ENCODE measurements around the gene BAIAP2L2.
"Not testable (repeated sequence)": the region's sequence is repeated elsewhere in the genome, so short reads cannot be mapped to it uniquely, and the experiment has no call there.

The BAIAP2L2 gene

DNA sequence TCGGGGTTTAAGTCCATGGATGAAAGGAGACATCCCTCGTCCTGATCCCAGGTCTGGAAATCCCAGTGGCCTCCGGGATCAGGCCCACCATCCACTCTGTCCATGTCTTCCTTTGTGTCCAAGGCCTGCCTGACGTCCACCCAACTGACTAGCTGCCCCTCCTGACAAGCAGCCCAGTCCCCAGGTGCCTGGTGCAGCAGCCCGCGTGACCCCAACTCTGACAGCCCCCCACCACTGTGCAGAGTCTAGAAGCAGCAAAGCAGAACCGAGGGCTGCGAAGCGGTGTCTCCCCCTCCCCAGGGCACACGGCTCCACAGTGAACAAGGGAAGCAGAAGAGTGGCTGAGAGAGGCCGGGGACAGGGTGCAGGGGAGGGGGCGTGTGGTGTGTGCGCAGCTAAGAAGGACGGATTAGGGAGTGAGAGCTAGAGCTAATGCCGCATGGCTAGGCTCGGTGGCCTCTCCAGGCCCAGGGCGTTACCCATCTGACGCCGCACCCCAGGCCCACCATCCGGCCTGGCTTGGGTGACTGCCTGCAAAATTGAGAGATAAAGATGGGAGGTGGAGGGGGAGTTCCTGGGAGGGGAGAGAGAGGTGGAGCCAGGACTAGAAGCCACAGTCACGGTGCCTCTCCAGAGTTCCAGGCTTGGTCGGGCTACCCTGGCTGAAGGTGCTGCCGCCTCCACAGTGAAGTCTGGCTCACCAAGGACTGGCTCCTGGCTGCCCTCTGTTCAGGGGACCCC is 16.6 kb upstream of the BAIAP2L2 start:
- FAIRE-seq = no peak

DNA sequence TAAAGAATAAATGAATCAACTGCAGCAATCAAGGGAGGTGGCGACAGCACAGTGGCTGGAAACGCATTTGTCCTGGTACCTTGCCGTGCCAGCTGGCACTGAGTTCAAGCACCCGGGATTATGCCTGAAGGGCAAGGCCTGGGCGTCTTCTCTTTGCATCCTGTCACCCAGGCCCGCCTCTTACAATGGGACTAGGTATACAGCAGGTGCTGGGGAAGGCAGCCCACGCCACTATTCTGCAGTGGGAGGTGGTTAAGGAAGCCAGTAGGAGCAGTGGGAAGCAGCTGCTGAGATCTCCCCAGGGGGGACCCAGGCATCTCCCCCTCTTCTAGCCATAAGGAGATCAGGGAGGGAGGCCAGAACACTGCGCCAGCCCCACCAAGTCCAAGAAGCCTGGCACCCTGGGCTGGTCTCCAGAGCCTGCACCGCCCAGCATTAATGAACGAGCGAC is 15.3 kb upstream of the BAIAP2L2 start:
- no peak for FAIRE-seq

DNA sequence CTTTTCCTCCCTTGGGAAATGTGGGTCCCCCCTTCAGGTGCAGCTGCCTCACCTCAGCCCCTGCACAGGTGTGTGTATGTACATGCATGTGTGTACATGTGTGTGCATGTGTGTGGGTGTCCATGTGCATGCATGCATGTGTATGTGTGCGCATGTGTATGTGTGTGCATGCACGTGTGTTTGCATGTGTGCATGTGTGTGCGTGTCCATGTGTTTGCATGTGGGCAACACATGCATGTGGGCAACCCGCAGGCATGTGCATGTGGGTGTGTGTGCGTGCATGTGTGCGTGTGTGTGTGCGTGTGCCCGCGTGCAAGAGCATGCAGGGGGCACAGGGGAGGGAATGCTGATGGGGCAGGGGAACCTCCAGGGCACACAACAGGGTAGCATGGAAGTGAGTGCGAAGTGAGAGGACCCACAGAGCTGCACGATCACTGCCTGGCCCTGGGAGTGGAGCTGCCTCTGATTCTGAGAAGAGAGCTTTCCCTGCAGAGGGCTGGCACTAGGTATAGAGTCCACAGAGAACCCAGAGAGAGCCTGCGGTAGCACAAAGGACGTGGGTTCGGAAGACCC is 14.6 kb upstream of the BAIAP2L2 start:
- no peak for FAIRE-seq

DNA sequence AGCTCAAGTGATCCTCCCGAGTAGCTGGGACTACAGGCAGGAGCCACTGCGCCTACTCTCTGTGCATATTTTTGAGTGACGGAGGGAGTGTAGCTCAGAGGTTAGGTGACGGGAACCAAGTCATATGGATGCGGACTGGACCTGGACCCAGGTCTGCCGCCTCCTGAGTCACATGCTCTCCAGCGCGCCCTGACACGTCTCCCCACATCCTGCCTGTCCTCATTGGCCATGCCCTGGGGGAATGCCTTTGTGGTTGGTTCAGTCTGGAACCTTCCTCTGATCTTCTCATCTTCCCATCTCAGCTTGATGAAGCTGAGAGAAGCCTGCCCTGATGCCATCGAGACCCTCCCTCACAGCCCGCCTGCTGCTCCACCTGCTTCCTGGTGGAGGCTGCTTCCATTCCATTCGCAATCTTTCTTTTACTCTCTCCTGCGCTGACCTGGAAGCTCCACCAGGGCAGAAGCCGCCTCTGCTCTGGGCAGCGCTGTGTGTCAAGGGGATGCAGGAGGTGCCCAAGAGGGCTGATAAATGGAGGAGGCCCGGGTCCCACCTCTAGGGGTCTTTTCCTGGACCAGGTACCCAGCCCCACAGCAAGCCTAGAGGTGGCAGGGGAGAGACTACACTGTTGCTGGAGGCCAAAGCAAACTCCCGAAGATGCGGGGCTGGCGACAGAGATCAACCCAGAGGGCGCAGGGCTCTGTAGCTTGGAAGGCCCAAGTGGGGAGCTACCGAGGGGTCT is 13.9 kb upstream of the BAIAP2L2 start:
- no peak for FAIRE-seq

DNA sequence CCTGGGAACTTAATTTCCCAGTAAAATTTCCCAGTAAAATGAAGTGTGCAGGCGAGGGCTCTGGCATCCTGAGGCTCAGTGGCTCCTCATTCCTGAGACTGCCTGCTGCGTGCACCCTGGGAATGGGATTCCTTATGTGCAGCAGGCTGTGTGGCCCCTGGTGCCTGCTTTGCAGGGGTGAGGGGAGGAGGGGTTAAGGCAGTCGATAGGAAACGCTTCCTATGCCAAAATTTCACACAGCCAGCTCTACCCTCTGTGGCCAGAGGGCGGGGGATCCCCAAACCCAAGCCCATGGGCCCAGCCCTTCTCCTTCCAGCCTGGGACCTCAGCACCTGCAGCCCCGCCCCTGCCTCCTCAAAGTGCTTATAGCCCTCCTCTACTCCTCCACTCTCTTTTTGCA is 12.1 kb upstream of the BAIAP2L2 start:
- no peak for FAIRE-seq

DNA sequence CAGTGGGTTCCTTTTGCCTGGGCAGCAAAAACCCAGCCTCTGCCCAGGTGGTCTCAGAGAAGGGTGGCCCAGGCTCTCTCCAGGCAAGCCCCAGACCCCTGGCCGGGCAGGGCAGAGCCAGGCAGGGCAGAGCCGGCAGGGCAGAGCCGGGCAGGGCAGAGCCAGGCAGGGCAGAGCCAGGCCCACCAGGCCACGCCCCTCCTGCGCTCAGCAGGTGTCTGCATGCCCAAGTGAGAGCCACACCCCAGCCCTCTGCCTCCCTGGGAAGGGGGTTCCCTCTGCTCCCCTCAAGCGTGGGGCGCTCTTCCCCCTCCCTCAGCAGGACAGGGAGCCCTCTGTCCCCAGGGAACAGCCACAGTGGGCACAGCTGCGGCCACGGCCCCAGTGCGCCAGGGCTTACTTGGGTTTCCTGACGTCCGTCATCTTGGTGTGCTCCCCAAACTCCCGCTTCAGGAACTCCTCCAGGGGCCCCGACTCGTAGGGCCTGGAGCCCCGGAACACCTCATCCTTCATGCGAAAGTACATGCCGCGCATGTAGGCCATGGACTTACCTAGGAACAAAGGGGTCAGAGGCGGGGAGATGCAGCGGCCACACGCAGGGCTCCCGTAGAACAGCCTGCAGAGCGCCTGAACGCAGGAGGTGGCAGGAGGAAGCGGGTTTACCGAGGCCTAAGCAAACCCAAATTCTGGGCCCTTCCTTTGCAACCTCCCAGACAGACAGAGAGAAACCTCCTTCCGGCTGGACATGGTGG is 10.1 kb upstream of the BAIAP2L2 start:
- FAIRE-seq = no peak

DNA sequence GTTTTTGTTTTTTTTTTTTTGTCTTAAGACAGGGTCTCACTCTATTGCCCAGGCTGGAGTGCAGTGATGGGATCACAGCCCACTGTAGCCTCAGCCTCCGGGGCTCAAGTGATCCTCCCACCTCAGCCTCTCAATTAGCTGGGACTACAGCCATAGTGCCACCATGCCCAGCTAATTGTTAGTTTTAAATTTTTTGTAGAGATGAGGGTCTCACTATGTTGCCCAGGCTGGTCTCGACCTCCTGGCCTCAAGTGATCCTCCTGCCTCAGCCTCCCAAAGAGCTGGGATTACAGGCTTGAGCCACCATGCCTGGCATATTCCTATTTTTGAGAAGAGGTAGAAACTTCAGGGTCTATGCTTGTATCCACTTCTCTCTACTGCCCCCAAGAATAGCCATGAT is 8.3 kb upstream of the BAIAP2L2 start:
- not testable (repeated sequence) for FAIRE-seq

DNA sequence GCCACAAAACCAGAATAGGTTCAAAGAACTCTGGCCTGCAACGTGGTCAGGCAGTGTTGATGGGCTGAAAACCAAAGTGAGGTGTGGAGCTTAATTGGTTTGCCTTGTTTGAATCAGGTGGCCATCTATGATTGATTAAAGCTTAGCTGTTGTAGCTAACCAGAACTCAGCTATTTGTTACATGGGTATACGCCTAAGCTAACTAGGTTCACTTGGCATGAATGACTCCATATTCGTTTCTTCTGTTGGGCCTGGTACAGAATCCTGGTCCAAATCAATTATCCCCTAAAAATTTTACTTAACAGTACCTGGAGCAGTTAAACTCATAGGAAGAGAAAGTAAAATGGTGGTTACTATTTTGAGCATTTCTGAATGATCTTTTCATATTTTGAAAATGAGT is 7.7 kb upstream of the BAIAP2L2 start:
- no peak for FAIRE-seq

DNA sequence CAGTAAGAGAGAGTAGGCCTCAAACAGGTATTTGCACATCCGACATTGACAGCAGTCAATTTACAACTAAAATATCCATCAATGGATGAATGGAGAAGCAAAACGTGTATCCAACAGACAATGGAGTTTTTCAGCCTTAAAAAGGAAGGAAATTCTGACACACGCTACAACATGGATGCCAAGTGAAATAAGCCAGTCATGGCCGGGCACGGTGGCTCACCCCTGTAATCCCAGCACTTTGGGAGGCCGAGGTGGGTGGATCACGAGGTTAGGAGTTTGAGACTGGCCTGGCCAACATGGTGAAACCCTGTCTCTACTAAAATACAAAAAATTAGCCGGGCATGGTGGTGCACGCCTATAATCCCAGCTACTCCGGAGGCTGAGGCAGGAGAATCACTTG is 7.1 kb upstream of the BAIAP2L2 start:
- not testable (repeated sequence) for FAIRE-seq

DNA sequence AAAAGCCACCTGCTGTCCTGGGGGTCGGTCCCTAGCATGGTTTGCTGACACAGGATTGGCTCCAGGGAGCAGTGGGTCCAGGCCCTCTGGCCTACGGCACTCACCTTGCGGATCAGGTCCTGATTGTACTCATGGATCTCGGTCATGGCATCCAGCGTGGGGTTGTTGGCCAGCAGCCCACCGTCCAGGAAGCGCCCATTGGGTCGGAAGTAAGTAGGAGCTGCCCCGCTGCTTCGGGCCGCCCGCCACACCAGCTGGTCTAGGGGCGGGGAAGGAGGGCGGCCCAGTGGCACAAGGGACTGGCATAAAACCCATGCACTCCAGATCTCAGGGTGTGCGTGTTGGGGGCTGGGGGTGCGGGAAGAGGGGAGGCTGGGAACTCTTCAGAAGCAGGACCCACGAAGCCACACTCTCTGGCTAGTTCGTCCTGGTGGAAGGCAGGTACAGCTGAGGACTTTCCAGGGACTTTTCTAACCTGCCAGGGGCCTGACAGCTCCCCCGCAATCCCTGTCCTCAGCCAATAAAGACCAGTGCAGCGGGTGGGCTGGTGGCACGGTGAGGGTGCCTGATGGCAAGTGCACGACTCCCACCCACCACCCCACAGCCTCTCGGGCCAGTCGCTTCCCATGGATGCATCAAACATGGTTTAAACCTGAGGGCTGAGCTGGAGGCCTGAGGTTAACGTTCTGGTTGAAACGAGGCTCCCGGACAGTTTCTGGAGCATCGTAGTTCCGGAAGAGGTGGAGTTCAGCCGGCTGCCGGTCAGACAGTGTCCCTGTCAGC is 5.1 kb upstream of the BAIAP2L2 start:
- FAIRE-seq = no peak

DNA sequence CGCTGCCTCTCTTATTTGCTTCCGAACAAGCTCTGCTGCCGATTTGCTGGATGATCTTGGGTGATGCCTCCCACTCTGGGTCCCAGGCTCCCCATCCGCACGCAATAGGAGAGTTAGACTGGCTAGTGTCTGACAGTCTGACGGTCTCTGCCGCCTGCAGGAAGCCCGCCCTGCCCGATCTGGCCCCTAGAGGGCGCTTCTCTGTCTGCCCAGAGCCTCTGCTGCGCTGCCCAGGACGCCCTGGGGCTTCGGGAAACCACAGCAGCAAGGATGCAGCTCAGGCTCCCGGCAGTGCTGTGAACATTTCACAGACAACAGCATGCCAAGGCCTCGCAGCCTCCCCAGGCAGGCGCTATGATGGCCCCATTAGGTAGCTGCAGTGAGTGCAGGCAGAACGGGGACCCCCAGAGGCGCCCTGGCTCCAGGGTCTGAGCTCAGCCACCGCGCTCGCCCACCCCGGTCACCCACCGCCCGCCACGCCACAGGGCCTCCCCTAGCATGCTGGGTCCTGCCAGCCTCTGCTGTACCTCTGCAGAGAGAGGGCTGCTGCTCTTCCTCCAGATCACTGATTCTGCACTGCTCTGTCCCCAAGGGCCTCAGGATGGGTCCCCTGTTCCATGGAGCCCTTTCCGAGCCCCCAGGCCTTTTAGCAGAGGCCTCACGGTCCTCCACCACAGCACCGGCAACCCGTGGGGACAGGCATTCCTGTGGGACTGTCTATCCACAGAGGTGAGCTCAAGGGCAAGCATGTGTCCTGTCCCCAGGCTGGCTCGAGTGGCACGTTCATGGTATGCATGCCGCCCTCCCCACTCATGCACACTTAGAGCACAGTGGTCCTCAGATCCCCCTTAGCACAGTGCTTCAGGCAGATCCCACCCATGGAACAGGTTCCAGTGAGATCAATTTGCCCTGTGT is 4.3 kb upstream of the BAIAP2L2 start:
- FAIRE-seq = no peak

DNA sequence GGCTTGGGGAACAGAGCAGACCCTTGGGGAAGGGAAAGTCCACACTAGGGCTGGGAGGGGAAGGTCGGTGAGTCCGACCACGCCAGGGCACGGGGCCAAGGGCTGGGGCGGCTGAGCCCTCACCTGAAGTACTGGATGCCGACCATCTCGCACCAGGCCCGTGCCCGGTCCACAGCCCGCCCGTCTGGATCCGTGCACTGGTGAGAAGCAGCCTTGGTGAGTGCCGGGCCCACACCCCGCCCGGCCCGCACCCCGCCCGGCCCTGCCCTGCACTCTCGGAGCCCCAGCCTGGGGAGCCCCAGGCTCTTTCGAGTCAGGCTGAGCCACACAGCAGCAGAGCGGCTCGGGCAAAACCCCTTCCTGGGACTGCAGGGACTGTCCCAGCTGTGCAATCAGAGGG is 1.9 kb upstream of the BAIAP2L2 start:
- FAIRE-seq = no peak

DNA sequence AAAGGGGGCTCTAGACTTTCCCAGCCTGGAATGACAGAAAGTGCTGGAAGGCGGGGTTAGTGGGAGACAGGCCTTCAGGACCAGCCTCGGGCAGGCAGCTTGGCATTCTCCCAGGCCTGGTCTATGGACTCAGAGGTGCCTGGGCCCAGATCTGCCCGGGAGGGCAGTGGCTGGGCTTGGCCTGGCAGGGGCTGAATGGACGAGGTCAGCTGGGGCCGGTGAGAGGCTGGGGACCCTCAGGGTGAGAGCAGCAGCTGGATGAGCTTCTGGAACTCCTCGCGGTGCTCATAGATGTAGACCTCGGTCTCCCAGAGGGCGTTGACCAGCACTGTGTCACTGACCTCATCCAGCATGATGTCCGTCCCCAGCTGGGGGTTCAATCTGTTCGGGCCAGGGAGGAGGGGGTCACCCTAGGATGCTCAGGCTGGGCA is 1.5 kb upstream of the BAIAP2L2 start:
- FAIRE-seq = no peak

DNA sequence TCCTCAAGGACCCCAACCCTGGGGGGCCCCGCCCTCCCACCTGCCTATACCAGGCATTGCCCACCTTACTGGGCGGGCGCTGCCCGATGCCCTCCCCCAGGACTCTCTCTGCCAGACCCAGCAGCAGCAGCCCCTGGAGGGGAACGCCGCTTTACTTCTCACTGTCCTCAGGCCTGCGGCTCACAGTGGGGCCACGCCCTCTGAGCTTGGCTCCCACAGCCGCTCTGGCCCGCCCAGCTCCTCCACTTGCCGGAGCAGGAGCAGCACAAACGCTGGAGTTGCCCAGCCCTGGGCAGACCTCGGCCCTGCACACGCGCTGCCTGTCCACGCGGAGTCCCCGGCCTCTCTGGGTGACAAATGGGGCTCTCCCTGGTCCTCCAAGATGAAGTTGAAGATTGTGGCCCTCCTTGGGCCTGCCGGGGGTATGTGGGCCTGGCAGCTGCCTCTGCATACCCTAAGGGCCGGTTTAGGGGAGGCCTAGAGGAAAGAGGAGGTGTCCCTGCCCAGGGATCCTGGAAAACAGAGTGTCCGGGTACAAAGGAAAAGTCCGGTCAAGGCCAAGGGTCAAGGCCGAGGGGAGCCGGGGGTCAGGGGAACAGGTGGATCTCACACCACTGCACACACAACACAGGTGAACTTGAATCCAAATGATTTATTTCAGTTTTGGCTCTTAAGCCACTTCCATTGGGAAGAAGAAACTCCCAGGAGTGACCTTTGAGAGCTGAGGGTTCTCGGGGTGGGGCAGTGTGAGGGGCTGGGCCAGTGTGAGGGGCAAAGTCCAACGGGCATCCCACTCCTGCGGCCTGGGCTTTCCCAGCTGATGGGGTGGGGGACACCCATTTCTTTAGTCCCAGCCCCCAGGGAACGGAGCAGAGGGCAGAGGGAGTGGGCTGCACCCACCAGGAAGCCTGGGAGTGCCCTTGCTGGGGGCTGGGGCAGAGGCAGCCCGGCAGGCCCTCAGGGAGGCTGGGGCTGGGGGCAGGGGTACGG is 674 bp upstream of the BAIAP2L2 start:
- FAIRE-seq = no peak

DNA sequence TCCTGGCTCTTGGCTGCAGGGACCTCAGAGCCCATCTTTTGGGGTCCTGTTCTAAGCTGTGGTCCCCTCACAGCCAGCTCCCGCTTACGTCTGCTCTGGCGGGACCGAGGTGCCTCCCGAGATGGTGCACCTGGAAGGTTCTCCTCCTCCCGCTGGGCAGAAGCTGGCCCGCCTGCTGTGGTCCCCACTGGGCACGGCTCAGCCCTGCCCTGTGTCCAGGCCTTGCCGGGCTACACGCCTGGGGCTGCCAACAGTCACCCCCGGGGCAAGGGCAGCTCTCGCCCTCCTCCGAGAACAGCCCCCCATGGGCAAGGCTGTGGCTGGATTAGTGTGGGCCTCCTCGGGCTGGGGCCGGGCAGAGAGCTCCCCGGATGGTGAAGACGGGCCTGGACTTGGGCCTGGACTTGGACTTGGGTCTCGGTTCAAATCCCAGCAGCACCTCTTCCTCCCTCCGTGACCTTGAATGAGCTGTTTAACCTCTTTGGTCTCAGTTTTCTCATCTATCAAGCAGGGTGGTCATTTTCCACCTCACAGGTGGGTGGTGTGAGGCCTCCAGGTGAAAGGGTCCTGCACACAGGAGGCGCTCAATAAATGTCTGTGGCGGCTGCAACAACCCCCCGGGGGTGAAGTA is 998 bp downstream of the BAIAP2L2 start:
- no peak for FAIRE-seq

DNA sequence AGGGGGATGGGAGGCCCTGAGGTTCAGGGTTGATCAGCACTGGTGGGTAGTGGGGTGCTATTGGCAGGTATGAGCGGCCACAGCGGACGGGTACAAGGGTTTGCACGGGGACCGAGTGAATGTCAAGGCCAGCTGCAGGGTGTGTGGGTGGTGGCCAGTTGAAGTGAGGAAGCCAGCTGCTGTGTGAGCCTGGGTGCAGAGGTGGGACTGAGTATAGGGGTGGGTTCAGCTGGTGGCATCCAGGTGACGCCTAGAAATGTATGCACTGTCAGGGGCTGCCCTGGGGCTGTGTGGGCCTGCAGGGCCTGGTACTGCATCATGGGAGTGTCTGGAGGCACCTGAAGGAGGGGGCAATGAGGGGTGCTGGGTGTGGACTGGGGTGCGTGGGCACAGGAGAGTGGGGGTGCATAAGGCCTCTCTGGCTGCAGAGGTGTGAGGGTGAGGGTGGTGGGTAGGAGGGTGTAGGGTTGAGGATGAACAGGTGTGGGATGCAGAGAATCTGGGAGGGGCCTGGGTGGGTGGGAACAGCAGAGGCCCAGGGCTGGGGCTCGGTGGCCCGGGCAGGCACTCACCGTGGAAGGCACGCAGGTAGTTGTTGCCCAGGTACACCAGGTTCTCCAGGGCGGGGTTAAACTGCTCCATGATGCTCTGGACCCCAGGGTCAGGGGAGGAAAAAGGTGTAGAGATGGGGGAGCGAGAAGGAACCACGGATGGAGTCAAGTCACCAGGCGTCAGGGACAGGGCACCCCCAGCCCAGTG is 1.7 kb downstream of the BAIAP2L2 start:
- FAIRE-seq = no peak

DNA sequence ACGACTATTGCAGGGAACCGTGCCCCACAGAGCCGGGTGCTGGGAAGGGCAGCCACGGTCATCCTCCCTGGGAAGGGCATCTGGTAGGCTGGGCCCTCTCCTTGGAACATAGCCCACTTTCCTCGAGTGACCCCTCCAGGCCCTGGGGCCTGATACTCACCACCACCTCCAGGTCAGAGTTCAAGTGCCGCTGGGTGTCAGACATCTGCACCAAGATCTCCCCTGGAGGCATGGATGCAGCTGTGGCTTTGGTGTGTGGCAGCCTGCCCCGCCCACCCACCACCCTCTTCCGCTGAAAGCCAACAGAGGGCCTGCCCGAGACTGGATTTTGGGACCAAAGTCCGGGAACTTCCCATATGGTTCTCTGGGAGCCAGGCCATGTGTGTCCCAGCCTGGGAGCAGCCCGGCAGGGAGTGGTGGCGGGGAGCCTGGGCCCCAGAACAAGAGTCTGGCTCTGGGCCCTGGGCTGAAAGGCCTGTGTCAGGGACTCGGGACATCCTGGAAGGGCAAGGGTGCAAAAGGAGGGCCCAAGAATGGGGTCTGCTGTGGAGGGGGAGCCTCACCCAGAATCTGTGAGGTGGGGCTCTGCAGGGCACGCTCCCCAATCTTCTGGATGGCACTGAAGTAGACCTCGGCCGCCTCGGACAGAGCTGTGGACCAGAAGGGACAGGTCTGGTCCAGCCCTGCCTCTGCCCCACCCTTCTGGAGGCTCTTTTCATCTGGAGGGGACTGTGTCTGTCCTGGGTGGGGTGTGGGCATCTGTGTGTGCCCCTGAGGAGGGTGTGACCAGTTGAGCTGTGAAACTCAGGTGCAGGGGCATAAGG is 2.6 kb downstream of the BAIAP2L2 start:
- no peak for FAIRE-seq
